Measurements from ENCODE around the gene CLCNKA.
"Not testable (repeated sequence)": the region's sequence is repeated elsewhere in the genome, so short reads cannot be mapped to it uniquely, and the experiment has no call there.

The CLCNKA gene

GRCh38 chr1:16015960-16016901 is 5.6 kb upstream of the CLCNKA start:
- Mint-ChIP-seq H3K36me3 (ENCODE audit: insufficient read depth) (no peaks in the 10 kb centered on the region), H3K4me3 (no peak overlapping the region), H3K4me1 (no peaks in the 10 kb centered on the region), H3K27me3 (peaks cover 43% of the 10 kb centered on the region), H3K27ac (ENCODE audit: low read depth) (no peak overlapping the region), H3K9me3 (no peaks in the 10 kb centered on the region)
- DNase-seq (ENCODE audit: low spot score in 2 of 2) (no peak), ATAC-seq (replicated peaks; ENCODE audit: extremely low read depth, poor library complexity, severe bottlenecking) (no peak)

GRCh38 chr1:16017076-16017460 is 4.8 kb upstream of the CLCNKA start:
- Mint-ChIP-seq H3K27me3 (peaks cover 51% of the 10 kb centered on the region), H3K4me3 (no peak overlapping the region), H3K4me1 (no peaks in the 10 kb centered on the region), H3K27ac (ENCODE audit: low read depth) (no peak overlapping the region), H3K36me3 (ENCODE audit: insufficient read depth) (no peaks in the 10 kb centered on the region), H3K9me3 (no peaks in the 10 kb centered on the region)
- ATAC-seq (replicated peaks; ENCODE audit: extremely low read depth, poor library complexity, severe bottlenecking) = no peak
- DNase-seq (ENCODE audit: low spot score in 2 of 2) = no peak

GRCh38 chr1:16017461-16018303 is 4.2 kb upstream of the CLCNKA start, which contains the start of gene HSPB7:
TSS of gene HSPB7 (minus strand) at chr1:16018043. CDS start at chr1:16017963, 80 bp downstream.
- no peak within 1 kb of the TSS for H3K27ac Mint-ChIP-seq (ENCODE audit: low read depth)
- no peaks in the 10 kb centered on the region for H3K9me3 Mint-ChIP-seq
- ATAC-seq (replicated peaks; ENCODE audit: extremely low read depth, poor library complexity, severe bottlenecking) = no peak
- no peak within 1 kb of the TSS for H3K4me3 Mint-ChIP-seq
- H3K4me1 Mint-ChIP-seq = no peaks in the 10 kb centered on the region
- H3K36me3 Mint-ChIP-seq (ENCODE audit: insufficient read depth) = no peaks in the 10 kb centered on the region
- DNase-seq (ENCODE audit: low spot score in 2 of 2) = no peak
- H3K27me3 Mint-ChIP-seq = peaks cover 51% of the 10 kb centered on the region

GRCh38 chr1:16018308-16018707 is 3.5 kb upstream of the CLCNKA start:
- no peaks in the 10 kb centered on the region for H3K36me3 Mint-ChIP-seq (ENCODE audit: insufficient read depth)
- H3K27ac Mint-ChIP-seq (ENCODE audit: low read depth) = no peak overlapping the region
- no peaks in the 10 kb centered on the region for H3K9me3 Mint-ChIP-seq
- ATAC-seq (replicated peaks; ENCODE audit: extremely low read depth, poor library complexity, severe bottlenecking) (no peak), DNase-seq (ENCODE audit: low spot score in 2 of 2) (no peak)
- H3K4me3 Mint-ChIP-seq = no peak overlapping the region
- no peaks in the 10 kb centered on the region for H3K4me1 Mint-ChIP-seq
- peaks cover 50% of the 10 kb centered on the region for H3K27me3 Mint-ChIP-seq

GRCh38 chr1:16018749-16019643 is 2.8 kb upstream of the CLCNKA start:
- Mint-ChIP-seq H3K4me3 (no peak overlapping the region), H3K27ac (ENCODE audit: low read depth) (no peak overlapping the region), H3K9me3 (no peaks in the 10 kb centered on the region), H3K36me3 (ENCODE audit: insufficient read depth) (no peaks in the 10 kb centered on the region), H3K27me3 (peaks cover 48% of the 10 kb centered on the region), H3K4me1 (no peaks in the 10 kb centered on the region)
- no peak for ATAC-seq (replicated peaks; ENCODE audit: extremely low read depth, poor library complexity, severe bottlenecking)
- no peak for DNase-seq (ENCODE audit: low spot score in 2 of 2)

- DNase-seq (ENCODE audit: low spot score in 2 of 2) = no peak
- Mint-ChIP-seq H3K27ac (ENCODE audit: low read depth) (no peak overlapping the region), H3K4me1 (no peaks in the 10 kb centered on the region), H3K27me3 (peaks cover 48% of the 10 kb centered on the region), H3K36me3 (ENCODE audit: insufficient read depth) (no peaks in the 10 kb centered on the region), H3K9me3 (no peaks in the 10 kb centered on the region), H3K4me3 (no peak overlapping the region)
- ATAC-seq (replicated peaks; ENCODE audit: extremely low read depth, poor library complexity, severe bottlenecking) = no peak
Observed at GRCh38 chr1:16019644-16020277, 2.1 kb upstream of the CLCNKA start.

- DNase-seq (ENCODE audit: low spot score in 2 of 2) = no peak
- Mint-ChIP-seq H3K27ac (ENCODE audit: low read depth) (no peak overlapping the region), H3K27me3 (peaks cover 45% of the 10 kb centered on the region), H3K36me3 (ENCODE audit: insufficient read depth) (no peaks in the 10 kb centered on the region), H3K9me3 (no peaks in the 10 kb centered on the region), H3K4me1 (no peaks in the 10 kb centered on the region), H3K4me3 (no peak overlapping the region)
- ATAC-seq (replicated peaks; ENCODE audit: extremely low read depth, poor library complexity, severe bottlenecking) = no peak
Observed at GRCh38 chr1:16020325-16020724, 1.5 kb upstream of the CLCNKA start.

GRCh38 chr1:16020878-16021277 is 958 bp upstream of the CLCNKA start:
- not testable (repeated sequence) for H3K27ac Mint-ChIP-seq (ENCODE audit: low read depth); ATAC-seq (replicated peaks; ENCODE audit: extremely low read depth, poor library complexity, severe bottlenecking); H3K36me3 Mint-ChIP-seq (ENCODE audit: insufficient read depth); H3K4me3 Mint-ChIP-seq; H3K9me3 Mint-ChIP-seq; H3K4me1 Mint-ChIP-seq; DNase-seq (ENCODE audit: low spot score in 2 of 2)
- H3K27me3 Mint-ChIP-seq = peaks cover 40% of the 10 kb centered on the region

- Mint-ChIP-seq H3K9me3 (no peaks in the 10 kb centered on the region), H3K36me3 (ENCODE audit: insufficient read depth) (no peaks in the 10 kb centered on the region), H3K4me3 (no peak overlapping the region), H3K27me3 (peaks cover 35% of the 10 kb centered on the region), H3K4me1 (no peaks in the 10 kb centered on the region), H3K27ac (ENCODE audit: low read depth) (no peak overlapping the region)
- DNase-seq (ENCODE audit: low spot score in 2 of 2) (no peak), ATAC-seq (replicated peaks; ENCODE audit: extremely low read depth, poor library complexity, severe bottlenecking) (no peak)
Observed at GRCh38 chr1:16022393-16022792, 557 bp downstream of the CLCNKA start.

GRCh38 chr1:16023050-16023653 is 1.3 kb downstream of the CLCNKA start:
- Mint-ChIP-seq H3K9me3 (no peaks in the 10 kb centered on the region), H3K27ac (ENCODE audit: low read depth) (no peak overlapping the region), H3K4me1 (no peaks in the 10 kb centered on the region), H3K27me3 (peaks cover 42% of the 10 kb centered on the region), H3K36me3 (ENCODE audit: insufficient read depth) (no peaks in the 10 kb centered on the region), H3K4me3 (no peak overlapping the region)
- DNase-seq (ENCODE audit: low spot score in 2 of 2) = no peak
- ATAC-seq (replicated peaks; ENCODE audit: extremely low read depth, poor library complexity, severe bottlenecking) = no peak

- not testable (repeated sequence) for H3K27ac Mint-ChIP-seq (ENCODE audit: low read depth); H3K4me3 Mint-ChIP-seq; DNase-seq (ENCODE audit: low spot score in 2 of 2); ATAC-seq (replicated peaks; ENCODE audit: extremely low read depth, poor library complexity, severe bottlenecking); H3K36me3 Mint-ChIP-seq (ENCODE audit: insufficient read depth); H3K9me3 Mint-ChIP-seq; H3K4me1 Mint-ChIP-seq
- peaks cover 67% of the 10 kb centered on the region for H3K27me3 Mint-ChIP-seq
Observed at GRCh38 chr1:16026302-16026701, 4.5 kb downstream of the CLCNKA start.

All from central memory CD8-positive, alpha-beta T cell (primary cell).